GM18909 (cell line): ENCODE measurements around the gene RPS5.
A peak's percentile ranks its signal among the peaks of the same experiment; 100 is the strongest.
"Not testable (repeated sequence)": the region's sequence is repeated elsewhere in the genome, so short reads cannot be mapped to it uniquely, and the experiment has no call there.

Source experiments
- ATAC-seq: cut with Tn5 transposase; IDR thresholded peaks from one replicate; pipeline ENCODE4 v1.9.1; 2021; ENCODE audit warnings: mild to moderate bottlenecking; ENCODE audit not compliant: unreplicated experiment, poor library complexity

RPS5 gene

GRCh38 chr19:58400916-58401839 is 14.1 kb downstream of the RPS5 start:
- ATAC-seq = peak; percentile 98

GRCh38 chr19:58401840-58402421 is 14.9 kb downstream of the RPS5 start:
- ATAC-seq = no peak

- not testable (repeated sequence) for ATAC-seq
Observed at GRCh38 chr19:58403920-58404478, 16.9 kb downstream of the RPS5 start.

GRCh38 chr19:58406818-58407657 is 20.0 kb downstream of the RPS5 start:
- no peak for ATAC-seq

- peak; percentile 4 for ATAC-seq
Observed at GRCh38 chr19:58407658-58408151, 20.6 kb downstream of the RPS5 start.

GRCh38 chr19:58408152-58409009 is 21.3 kb downstream of the RPS5 start, which contains the start of gene ZNF584:
TSS of gene ZNF584 (plus strand) at chr19:58408649. CDS start at chr19:58409148, 499 bp downstream.
- peak; percentile 92 for ATAC-seq

GRCh38 chr19:58409010-58409790 is 22.1 kb downstream of the RPS5 start:
- ATAC-seq = peak; percentile 17

GRCh38 chr19:58416604-58417003 is 29.5 kb downstream of the RPS5 start:
- no peak for ATAC-seq

GRCh38 chr19:58417071-58417470 is 30.0 kb downstream of the RPS5 start:
- ATAC-seq = no peak

- ATAC-seq = no peak
Observed at GRCh38 chr19:58428617-58429016, 41.5 kb downstream of the RPS5 start.

- no peak for ATAC-seq
Observed at GRCh38 chr19:58429745-58430144, 42.7 kb downstream of the RPS5 start.

- ATAC-seq = no peak
Observed at GRCh38 chr19:58434217-58434616, 47.1 kb downstream of the RPS5 start.

GRCh38 chr19:58439576-58440554 is 52.8 kb downstream of the RPS5 start, which contains the start of gene ZNF132:
TSS of gene ZNF132 (minus strand) at chr19:58440153. CDS start at chr19:58439821, 332 bp downstream.
- ATAC-seq = peak; percentile 96

GRCh38 chr19:58440556-58440955 is 53.5 kb downstream of the RPS5 start:
- ATAC-seq = no peak

- not testable (repeated sequence) for ATAC-seq
Observed at GRCh38 chr19:58442986-58443385, 55.9 kb downstream of the RPS5 start.
